HEK293T (cell line): ENCODE results near the gene LSAMP.

Experiments used
- CTCF ChIA-PET: fragments of 350-600 bp; formaldehyde crosslinking; extraction: SDS; loops from one replicate; lab custom pipeline; 2021; ENCODE audit warnings: antibody characterized with exemption, inconsistent platforms; lab: Yijun Ruan, JAX
- POLR2A ChIA-PET: fragments of 350-600 bp; formaldehyde crosslinking; extraction: SDS; loops from one replicate; lab custom pipeline; 2020; ENCODE audit warnings: antibody characterized with exemption, inconsistent platforms; lab: Yijun Ruan, JAX
- DNase-seq: peaks from one replicate; pipeline ENCODE4 v3.0.0; 2012; ENCODE audit warnings: mixed read lengths; ENCODE audit errors: extremely low spot score
- ARNT ChIP-seq: fragments of 450-650 bp; IDR thresholded peaks from 2 replicates; pipeline ENCODE4 v1.6.1; 2017; ENCODE audit warnings: mild to moderate bottlenecking
- BHLHE40 ChIP-seq: fragments of 450-650 bp; IDR thresholded peaks from 2 replicates; pipeline ENCODE4 v1.6.1; 2016; ENCODE audit warnings: mild to moderate bottlenecking, moderate library complexity, borderline replicate concordance
- CTBP1 ChIP-seq: fragments of 450-650 bp; IDR thresholded peaks from 2 replicates; pipeline ENCODE4 v1.6.1; 2016; ENCODE audit warnings: borderline replicate concordance
- ELF4 ChIP-seq: fragments of 450-650 bp; IDR thresholded peaks from 2 replicates; pipeline ENCODE4 v1.6.1; 2017; ENCODE audit warnings: antibody characterized with exemption
- FOXA1 ChIP-seq: fragments of 450-650 bp; IDR thresholded peaks from 2 replicates; pipeline ENCODE4 v1.6.1; 2016; ENCODE audit warnings: mild to moderate bottlenecking
- FOXK2 ChIP-seq: fragments of 450-650 bp; IDR thresholded peaks from 2 replicates; pipeline ENCODE4 v1.6.1; 2016; ENCODE audit warnings: mild to moderate bottlenecking
- FOXM1 ChIP-seq: fragments of 450-650 bp; IDR thresholded peaks from 2 replicates; pipeline ENCODE4 v1.6.1; 2017; ENCODE audit warnings: mild to moderate bottlenecking, borderline replicate concordance
- HDGF ChIP-seq: fragments of 450-650 bp; IDR thresholded peaks from 2 replicates; pipeline ENCODE4 v1.6.1; 2017; ENCODE audit warnings: antibody characterized with exemption, borderline replicate concordance
- L3MBTL2 ChIP-seq: fragments of 450-650 bp; conservative IDR thresholded peaks from 2 replicates; pipeline ENCODE4 v1.6.1; 2016; ENCODE audit warnings: mild to moderate bottlenecking
- LEF1 ChIP-seq: fragments of 450-650 bp; IDR thresholded peaks from 2 replicates; pipeline ENCODE4 v1.6.1; 2017; ENCODE audit warnings: mild to moderate bottlenecking, borderline replicate concordance
- NFRKB ChIP-seq: fragments of 450-650 bp; IDR thresholded peaks from 2 replicates; pipeline ENCODE4 v1.6.1; 2016; ENCODE audit warnings: mild to moderate bottlenecking, moderate library complexity
- SP1 ChIP-seq: fragments of 450-650 bp; IDR thresholded peaks from 2 replicates; pipeline ENCODE4 v1.6.1; 2017
- SUZ12 ChIP-seq: fragments of 450-650 bp; IDR thresholded peaks from 2 replicates; pipeline ENCODE4 v1.6.1; 2016; ENCODE audit warnings: mild to moderate bottlenecking
- TARDBP ChIP-seq: fragments of 450-650 bp; IDR thresholded peaks from 2 replicates; pipeline ENCODE4 v1.6.1; 2016
- ZNF384 ChIP-seq: fragments of 450-650 bp; IDR thresholded peaks from 2 replicates; pipeline ENCODE4 v1.6.1; 2016
- TF ChIP-seq, protein P1 (sequence below): fragments of 450-650 bp; IDR thresholded peaks from 2 replicates; pipeline ENCODE4 v1.6.1; 2016

The LSAMP gene

GRCh38 chr3:116432795-116433194, 12.5 kb downstream of the LSAMP start:
- TF ChIP-seq FOXK2 (no peak), SUZ12 (no peak), NFRKB (no peak), FOXA1 (no peak), BHLHE40 (no peak), SP1 (no peak), L3MBTL2 (no peak), ZNF384 (no peak), HDGF (no peak), ELF4 (no peak), LEF1 (no peak), CTBP1 (no peak), ARNT (no peak), FOXM1 (no peak), TARDBP (no peak)
- TF ChIP-seq, protein P1, sequence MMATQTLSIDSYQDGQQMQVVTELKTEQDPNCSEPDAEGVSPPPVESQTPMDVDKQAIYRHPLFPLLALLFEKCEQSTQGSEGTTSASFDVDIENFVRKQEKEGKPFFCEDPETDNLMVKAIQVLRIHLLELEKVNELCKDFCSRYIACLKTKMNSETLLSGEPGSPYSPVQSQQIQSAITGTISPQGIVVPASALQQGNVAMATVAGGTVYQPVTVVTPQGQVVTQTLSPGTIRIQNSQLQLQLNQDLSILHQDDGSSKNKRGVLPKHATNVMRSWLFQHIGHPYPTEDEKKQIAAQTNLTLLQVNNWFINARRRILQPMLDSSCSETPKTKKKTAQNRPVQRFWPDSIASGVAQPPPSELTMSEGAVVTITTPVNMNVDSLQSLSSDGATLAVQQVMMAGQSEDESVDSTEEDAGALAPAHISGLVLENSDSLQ: no peak

GRCh38 chr3:116429479-116430269, 15.6 kb downstream of the LSAMP start:
- DNase-seq: no peak
- ChIA-PET POLR2A (no interaction called here), CTCF (no interaction called here)
- TF ChIP-seq ELF4 (no peak), TARDBP (no peak), HDGF (no peak), SP1 (no peak), ZNF384 (no peak), LEF1 (no peak)
- TF ChIP-seq, protein P1: no peak

More at GRCh38 chr3:116432795-116433194, 12.5 kb downstream of the LSAMP start:
- CTCF ChIA-PET: no interaction called here
- POLR2A ChIA-PET: no interaction called here
- DNase-seq: no peak

DNA sequence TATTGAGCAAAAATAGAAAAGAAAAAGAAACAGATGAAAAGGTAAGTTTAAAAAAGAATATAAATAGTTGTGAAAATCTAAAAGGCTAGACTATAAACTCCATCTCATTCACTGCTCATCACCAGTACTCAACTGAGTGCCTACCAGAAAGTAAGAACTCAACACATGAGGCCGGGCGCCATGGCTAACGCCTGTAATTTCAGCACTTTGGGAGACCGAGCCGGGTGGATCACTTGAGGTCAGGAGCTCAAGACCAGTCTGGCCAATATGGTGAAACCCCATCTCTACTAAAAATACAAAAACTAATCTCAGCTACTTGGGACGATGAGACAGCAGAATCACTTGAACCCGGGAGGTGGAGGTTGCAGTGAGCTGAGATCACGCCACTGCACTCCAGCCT, 19.3 kb downstream of the LSAMP start:
- ChIA-PET POLR2A (no interaction called here), CTCF (no interaction called here)
- DNase-seq: no peak
- no peak for TF ChIP-seq SP1
- TF ChIP-seq FOXK2: no peak
- TF ChIP-seq LEF1: no peak
- TF ChIP-seq TARDBP: no peak
- no peak for TF ChIP-seq ZNF384
- no peak for TF ChIP-seq FOXA1

DNA sequence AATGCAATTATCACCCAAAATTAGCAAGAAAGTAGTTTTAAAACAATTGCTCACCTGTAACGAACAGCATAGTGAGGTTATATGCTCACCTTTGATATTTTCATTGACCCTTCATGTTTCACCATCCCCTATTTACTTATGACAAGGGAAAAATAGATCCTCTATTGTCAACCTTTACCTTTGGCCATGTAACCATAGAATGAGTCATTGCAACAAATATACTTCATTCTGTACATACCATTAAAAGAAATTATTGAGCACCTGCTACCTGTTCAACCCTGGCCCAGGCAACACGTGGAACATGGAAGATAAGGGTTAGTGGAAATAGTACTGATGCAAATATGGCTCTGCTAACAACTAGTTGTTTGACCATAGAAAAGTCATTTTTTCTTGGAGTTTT, 20.2 kb downstream of the LSAMP start:
- no peak for DNase-seq
- CTCF ChIA-PET: no interaction called here
- TF ChIP-seq, protein P1: no peak
- TF ChIP-seq L3MBTL2 (no peak), ELF4 (no peak), NFRKB (no peak), SUZ12 (no peak), FOXM1 (no peak), ZNF384 (no peak), TARDBP (no peak), LEF1 (no peak), FOXA1 (no peak), CTBP1 (no peak), BHLHE40 (no peak), SP1 (no peak), FOXK2 (no peak), ARNT (no peak), HDGF (no peak)
- POLR2A ChIA-PET: no interaction called here

DNA sequence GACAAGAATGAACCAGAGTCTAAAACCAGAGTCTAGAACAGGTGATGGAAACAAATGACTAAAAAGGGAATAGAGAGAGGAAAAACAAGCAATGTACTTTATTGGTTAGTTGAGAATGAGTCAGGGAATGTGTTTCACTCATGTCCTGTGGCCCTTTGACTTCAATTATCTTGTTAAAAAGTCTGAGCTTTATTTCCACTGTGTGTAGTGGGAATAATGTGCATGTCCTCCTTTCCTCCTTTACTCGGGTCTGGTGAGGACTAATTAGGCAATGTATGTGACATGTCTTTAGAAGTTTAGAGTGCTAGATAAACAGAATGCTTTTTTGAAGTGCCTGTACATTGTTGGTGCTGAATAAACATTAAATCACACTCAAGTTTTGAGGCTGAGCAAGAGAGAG, 21.3 kb downstream of the LSAMP start:
- ChIA-PET POLR2A (no interaction called here), CTCF (no interaction called here)
- TF ChIP-seq ZNF384 (no peak), FOXM1 (no peak)
- no peak for DNase-seq

DNA sequence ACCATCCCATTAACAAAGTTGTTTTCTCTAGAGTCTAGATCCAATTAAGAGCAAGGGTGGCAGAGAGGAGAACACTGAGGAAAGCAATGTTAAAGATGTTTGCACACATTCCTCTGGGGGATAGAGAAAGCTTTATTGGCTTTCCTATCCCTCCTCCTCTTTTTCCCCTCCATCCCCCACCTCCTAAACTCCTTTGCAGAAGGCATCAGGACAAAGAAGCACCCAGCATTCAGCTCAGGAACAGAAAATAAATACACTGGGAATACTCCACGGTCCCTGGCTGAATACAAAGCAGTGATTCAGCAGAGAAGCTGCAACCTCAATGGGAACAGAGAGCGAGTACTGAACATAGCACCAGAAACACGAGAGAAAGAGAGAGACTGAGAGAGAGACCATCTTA, 21.9 kb downstream of the LSAMP start:
- POLR2A ChIA-PET: no interaction called here
- TF ChIP-seq BHLHE40 (no peak), FOXK2 (no peak), NFRKB (no peak), CTBP1 (no peak), SP1 (no peak)
- DNase-seq: no peak
- CTCF ChIA-PET: no interaction called here

DNA sequence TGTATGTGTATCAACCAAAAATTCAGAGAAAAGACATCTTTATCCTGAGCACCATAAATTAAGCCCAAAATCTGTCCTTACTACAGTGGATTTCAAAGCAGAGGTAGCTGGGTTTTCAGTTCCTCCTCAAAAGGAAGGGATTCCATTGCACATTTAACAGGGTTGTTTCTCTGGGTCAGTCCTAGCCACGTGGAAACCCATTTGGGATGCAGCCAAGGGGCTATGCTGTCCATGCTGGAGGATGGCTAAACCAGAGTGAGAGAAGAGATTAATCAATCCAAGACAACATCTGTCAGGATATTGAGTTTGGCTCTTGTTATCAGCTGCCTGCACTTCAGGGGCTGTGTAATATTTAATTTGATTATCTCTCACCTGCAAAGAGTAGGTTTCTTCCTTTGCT, 28.1 kb downstream of the LSAMP start:
- TF ChIP-seq ELF4 (no peak), FOXA1 (no peak), SUZ12 (no peak), NFRKB (no peak), HDGF (no peak), LEF1 (no peak), ZNF384 (no peak), ARNT (no peak), CTBP1 (no peak), L3MBTL2 (no peak), FOXM1 (no peak), SP1 (no peak), TARDBP (no peak)
- TF ChIP-seq, protein P1: no peak
- no peak for DNase-seq
- POLR2A ChIA-PET: no interaction called here
- CTCF ChIA-PET: no interaction called here
